ENCODE data around the gene SAG. TPM values are rescaled to one million over a fixed set of nuclear protein-coding genes. Genes with fewer than 3 reads are reported as not detected.

Gene SAG
- total RNA-seq, 4 donors from 2014 or later: not detected

DNA sequence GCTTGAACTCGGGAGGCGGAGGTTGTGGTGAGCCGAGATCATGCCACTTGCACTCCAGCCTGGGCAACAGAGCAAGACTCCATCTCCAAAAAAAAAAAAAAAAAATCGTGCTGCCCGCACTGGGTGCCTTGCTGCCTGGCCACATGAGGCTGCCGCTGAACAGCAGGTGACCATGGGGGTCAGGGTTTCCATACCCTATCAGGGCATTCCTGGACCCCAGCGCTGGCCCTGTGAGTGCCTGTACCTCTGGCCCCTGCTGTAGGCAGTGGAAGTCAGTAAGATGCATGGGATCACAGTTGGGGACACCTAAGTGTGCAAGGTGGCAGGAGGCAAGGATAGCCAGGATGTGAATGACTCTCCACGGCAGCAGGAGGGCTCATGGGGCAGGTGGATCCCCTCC, 18.9 kb downstream of the SAG start:
- Histone ChIP-seq H3K36me3 (no peaks in the 10 kb centered on the region), H3K4me1 (no peaks in the 10 kb centered on the region), H3K4me3 (no peak overlapping the region), H3K27ac (replicated peaks in 1 of 4) (no peak overlapping the region), H3K27me3 (no peaks in the 10 kb centered on the region), H3K9me3 (no peaks in the 10 kb centered on the region)
- TF ChIP-seq POLR2A (IDR thresholded peaks at IDR 0.05; ENCODE audit: low read depth) (no peak), POLR2AphosphoS5 (IDR thresholded peaks at IDR 0.05) (no peak), EP300 (IDR thresholded peaks at IDR 0.05) (no peak)
- TF ChIP-seq, protein P1, sequence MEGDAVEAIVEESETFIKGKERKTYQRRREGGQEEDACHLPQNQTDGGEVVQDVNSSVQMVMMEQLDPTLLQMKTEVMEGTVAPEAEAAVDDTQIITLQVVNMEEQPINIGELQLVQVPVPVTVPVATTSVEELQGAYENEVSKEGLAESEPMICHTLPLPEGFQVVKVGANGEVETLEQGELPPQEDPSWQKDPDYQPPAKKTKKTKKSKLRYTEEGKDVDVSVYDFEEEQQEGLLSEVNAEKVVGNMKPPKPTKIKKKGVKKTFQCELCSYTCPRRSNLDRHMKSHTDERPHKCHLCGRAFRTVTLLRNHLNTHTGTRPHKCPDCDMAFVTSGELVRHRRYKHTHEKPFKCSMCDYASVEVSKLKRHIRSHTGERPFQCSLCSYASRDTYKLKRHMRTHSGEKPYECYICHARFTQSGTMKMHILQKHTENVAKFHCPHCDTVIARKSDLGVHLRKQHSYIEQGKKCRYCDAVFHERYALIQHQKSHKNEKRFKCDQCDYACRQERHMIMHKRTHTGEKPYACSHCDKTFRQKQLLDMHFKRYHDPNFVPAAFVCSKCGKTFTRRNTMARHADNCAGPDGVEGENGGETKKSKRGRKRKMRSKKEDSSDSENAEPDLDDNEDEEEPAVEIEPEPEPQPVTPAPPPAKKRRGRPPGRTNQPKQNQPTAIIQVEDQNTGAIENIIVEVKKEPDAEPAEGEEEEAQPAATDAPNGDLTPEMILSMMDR (IDR thresholded peaks at IDR 0.05): no peak
- 93% methylated on average over 8 of the region's 8 CpGs for WGBS
- intact Hi-C loops (cut with DNase I): no loop called here
- DNase-seq (ENCODE audit: extremely low spot score): no peak

DNA sequence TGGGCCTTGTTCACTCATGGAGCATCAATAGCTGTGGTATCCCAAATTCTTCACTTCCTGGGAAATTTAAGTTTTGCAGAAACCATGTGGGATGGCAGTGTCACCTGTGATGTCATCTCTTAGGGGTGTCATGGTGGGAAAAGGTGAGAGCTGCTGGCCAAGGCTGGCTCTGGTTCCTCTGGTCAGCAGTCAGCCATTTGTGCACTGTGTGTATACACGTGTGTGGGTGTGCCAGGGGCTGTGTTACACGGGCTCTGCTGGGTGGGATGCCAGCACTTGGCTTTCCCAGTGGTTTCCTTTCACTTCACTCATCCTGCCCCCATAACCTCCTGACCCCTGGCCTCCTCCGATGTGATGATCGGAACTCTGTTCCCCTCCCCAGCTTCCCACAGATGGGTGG, 21.3 kb downstream of the SAG start:
- H3K4me3 ChIP-seq: no peak overlapping the region
- no peak for DNase-seq (ENCODE audit: extremely low spot score)
- WGBS: 85% methylated on average over 4 of the region's 4 CpGs
- no peaks in the 10 kb centered on the region for H3K27me3 ChIP-seq
- TF ChIP-seq, protein P1 (IDR thresholded peaks at IDR 0.05): no peak
- no peak for TF ChIP-seq POLR2AphosphoS5 (IDR thresholded peaks at IDR 0.05)
- TF ChIP-seq POLR2A (IDR thresholded peaks at IDR 0.05; ENCODE audit: low read depth): no peak
- TF ChIP-seq EP300 (IDR thresholded peaks at IDR 0.05): no peak
- intact Hi-C loops (cut with DNase I): no loop called here
- no peaks in the 10 kb centered on the region for H3K9me3 ChIP-seq
- no peak overlapping the region for H3K27ac ChIP-seq (replicated peaks in 1 of 4)
- H3K36me3 ChIP-seq: no peaks in the 10 kb centered on the region
- no peaks in the 10 kb centered on the region for H3K4me1 ChIP-seq

DNA sequence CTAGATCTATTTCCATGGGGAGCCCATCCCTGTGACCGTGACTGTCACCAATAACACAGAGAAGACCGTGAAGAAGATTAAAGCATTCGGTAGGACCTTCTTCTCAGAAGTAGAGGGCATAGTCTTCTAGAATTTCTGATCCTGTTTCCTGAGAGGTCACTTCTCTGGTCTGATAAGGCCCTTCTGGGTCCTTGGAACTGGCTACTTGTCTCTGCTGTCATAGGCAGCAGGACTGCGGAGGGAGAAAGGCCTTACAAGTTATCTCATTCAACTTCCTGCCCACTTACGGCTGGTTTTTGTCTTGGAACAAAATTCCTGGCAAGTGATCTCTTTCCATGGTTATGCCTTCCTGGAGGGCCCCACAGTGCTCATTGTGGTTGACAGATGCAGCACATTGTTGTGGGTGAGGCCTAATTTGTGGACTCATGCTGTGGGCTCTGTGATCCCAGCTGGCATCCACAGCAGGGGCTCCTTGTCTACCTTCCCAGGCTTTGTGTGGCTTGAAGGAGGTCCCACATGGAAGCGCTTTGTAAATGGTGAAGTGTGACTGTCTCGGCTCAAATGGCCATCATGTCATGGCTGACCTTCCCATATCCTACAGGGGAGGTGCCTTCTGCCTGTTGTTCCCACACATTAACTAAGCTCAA, 22.0 kb downstream of the SAG start:
- no peak for DNase-seq (ENCODE audit: extremely low spot score)
- Histone ChIP-seq H3K4me3 (no peak overlapping the region), H3K27me3 (no peaks in the 10 kb centered on the region), H3K27ac (replicated peaks in 1 of 4) (no peak overlapping the region), H3K9me3 (no peaks in the 10 kb centered on the region), H3K36me3 (no peaks in the 10 kb centered on the region), H3K4me1 (no peaks in the 10 kb centered on the region)
- 79% methylated on average over 7 of the region's 7 CpGs for WGBS
- intact Hi-C loops (cut with DNase I): no loop called here
- TF ChIP-seq EP300 (IDR thresholded peaks at IDR 0.05): no peak
- TF ChIP-seq POLR2AphosphoS5 (IDR thresholded peaks at IDR 0.05): no peak
- no peak for TF ChIP-seq POLR2A (IDR thresholded peaks at IDR 0.05; ENCODE audit: low read depth)
- TF ChIP-seq, protein P1 (IDR thresholded peaks at IDR 0.05): no peak

DNA sequence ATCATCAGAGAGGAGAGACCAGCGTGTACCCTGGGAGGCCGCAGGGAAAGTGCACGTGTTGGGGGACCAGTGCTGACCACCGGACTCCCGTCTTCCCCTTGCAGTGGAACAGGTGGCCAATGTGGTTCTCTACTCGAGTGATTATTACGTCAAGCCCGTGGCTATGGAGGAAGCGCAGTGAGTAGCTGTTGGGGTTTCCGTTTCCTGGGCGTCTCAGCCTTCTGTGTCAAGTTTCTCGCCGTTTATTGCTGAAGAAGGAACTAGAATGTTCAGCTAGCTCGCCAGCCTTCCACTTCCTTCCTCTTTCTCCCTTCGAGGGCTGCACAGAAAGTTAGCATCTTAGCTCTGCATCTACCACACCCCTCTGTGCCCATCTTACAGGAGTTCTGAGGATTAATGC, 23.9 kb downstream of the SAG start:
- H3K27ac ChIP-seq (replicated peaks in 1 of 4): peak overlapping the region in 2 of 4 donors; percentile 41 to 44
- H3K9me3 ChIP-seq: no peaks in the 10 kb centered on the region
- H3K4me3 ChIP-seq: no peak overlapping the region
- WGBS: 74% methylated on average over 15 of the region's 15 CpGs
- intact Hi-C loops (cut with DNase I): no loop called here
- no peaks in the 10 kb centered on the region for H3K4me1 ChIP-seq
- no peak for TF ChIP-seq EP300 (IDR thresholded peaks at IDR 0.05)
- peak; percentile 8 to 45 for TF ChIP-seq POLR2AphosphoS5 (IDR thresholded peaks at IDR 0.05)
- no peaks in the 10 kb centered on the region for H3K36me3 ChIP-seq
- no peaks in the 10 kb centered on the region for H3K27me3 ChIP-seq
- no peak for DNase-seq (ENCODE audit: extremely low spot score)

DNA sequence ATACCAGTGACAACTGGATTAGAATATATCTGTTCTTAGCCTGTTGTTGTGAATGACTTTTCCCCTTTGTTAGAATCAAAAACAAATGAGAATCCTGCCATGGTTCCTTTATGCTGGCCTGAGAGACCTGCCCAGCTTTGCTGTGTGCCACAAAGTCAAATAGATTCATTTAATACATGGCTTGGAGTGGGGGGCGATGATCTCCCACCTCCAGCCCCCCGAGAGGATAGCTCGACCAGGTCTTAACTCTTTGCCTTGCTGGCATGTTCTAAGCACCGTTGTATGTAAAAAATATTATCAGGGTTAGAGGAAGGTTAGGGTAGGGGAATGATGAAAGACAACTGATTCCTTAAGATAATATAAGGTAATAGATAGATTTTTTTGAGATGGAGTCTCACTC, 24.5 kb downstream of the SAG start:
- no peak for DNase-seq (ENCODE audit: extremely low spot score)
- WGBS: 76% methylated on average over 4 of the region's 4 CpGs
- H3K27ac ChIP-seq (replicated peaks in 1 of 4): peak overlapping the region; percentile 27 to 53 (median 43)

More for the DNA sequence above, 24.5 kb downstream of the SAG start:
- no peaks in the 10 kb centered on the region for H3K4me1 ChIP-seq
- no peaks in the 10 kb centered on the region for H3K27me3 ChIP-seq
- TF ChIP-seq POLR2A (IDR thresholded peaks at IDR 0.05; ENCODE audit: low read depth) (no peak), POLR2AphosphoS5 (IDR thresholded peaks at IDR 0.05) (no peak), EP300 (IDR thresholded peaks at IDR 0.05) (no peak)
- TF ChIP-seq, protein P1 (IDR thresholded peaks at IDR 0.05): no peak
- H3K36me3 ChIP-seq: no peaks in the 10 kb centered on the region
- H3K9me3 ChIP-seq: no peaks in the 10 kb centered on the region
- intact Hi-C loops (cut with DNase I): no loop called here
- H3K4me3 ChIP-seq: no peak overlapping the region
